Measurements from ENCODE around the gene BAIAP2. TPM values are rescaled to one million over a fixed set of nuclear protein-coding genes. Genes with fewer than 3 reads are reported as not detected.

BAIAP2 gene
- total and polyA plus RNA-seq, 2 of the 13 experiments (the other 11 are each of a cell fraction or from before 2014, with no cell fraction given), result 22.5 to 24.0 TPM

DNA sequence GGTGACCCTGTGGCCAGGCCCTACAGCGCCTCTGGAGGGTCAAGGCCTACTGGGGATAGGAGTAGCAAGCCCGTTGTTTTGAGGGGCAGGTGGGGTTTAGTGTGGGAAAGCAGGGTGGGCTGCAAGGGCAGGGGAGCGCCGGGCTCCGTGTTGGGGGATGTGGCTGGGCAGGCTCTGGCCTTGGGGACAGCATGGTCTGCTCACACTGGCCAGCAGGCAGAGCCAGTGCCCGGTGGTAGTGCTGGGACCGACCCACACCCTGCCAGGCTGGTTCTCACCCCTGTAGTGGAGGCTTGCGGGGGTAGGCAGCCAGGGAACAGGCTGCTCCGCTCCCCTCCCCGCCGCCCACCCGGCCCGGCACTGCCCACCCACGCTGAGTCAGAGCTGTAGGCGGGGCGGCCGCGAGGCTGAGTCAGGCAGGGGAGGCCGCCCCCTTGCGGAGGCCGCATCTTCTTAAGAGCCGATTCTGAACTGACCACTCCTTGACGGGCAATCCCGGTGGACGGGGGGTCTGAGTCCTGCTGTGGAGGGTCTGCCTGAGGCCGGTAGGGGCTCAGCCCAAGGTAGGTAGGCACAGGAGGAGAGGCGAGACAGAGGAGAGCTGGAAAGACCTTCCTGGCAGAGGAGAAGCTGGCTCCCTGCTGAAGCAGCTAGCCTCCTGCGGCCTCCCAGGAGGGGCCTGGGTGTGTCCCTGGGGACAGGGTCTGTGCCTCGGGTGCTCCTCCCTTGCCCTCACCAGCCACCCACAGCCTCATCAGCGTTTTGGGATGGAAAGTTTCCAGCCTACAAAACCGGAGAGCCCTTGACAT, 62.4 kb downstream of the BAIAP2 start (continued):
- TF ChIP-seq, protein P1, sequence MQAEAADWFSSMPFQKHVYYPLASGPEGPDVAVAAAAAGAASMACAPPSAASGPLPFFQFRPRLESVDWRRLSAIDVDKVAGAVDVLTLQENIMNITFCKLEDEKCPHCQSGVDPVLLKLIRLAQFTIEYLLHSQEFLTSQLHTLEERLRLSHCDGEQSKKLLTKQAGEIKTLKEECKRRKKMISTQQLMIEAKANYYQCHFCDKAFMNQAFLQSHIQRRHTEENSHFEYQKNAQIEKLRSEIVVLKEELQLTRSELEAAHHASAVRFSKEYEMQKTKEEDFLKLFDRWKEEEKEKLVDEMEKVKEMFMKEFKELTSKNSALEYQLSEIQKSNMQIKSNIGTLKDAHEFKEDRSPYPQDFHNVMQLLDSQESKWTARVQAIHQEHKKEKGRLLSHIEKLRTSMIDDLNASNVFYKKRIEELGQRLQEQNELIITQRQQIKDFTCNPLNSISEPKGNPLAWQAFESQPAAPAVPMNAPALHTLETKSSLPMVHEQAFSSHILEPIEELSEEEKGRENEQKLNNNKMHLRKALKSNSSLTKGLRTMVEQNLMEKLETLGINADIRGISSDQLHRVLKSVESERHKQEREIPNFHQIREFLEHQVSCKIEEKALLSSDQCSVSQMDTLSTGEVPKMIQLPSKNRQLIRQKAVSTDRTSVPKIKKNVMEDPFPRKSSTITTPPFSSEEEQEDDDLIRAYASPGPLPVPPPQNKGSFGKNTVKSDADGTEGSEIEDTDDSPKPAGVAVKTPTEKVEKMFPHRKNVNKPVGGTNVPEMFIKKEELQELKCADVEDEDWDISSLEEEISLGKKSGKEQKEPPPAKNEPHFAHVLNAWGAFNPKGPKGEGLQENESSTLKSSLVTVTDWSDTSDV (CRISPR knock-in tag; IDR thresholded peaks at IDR 0.05), result no peak
- TF ChIP-seq, protein P2, sequence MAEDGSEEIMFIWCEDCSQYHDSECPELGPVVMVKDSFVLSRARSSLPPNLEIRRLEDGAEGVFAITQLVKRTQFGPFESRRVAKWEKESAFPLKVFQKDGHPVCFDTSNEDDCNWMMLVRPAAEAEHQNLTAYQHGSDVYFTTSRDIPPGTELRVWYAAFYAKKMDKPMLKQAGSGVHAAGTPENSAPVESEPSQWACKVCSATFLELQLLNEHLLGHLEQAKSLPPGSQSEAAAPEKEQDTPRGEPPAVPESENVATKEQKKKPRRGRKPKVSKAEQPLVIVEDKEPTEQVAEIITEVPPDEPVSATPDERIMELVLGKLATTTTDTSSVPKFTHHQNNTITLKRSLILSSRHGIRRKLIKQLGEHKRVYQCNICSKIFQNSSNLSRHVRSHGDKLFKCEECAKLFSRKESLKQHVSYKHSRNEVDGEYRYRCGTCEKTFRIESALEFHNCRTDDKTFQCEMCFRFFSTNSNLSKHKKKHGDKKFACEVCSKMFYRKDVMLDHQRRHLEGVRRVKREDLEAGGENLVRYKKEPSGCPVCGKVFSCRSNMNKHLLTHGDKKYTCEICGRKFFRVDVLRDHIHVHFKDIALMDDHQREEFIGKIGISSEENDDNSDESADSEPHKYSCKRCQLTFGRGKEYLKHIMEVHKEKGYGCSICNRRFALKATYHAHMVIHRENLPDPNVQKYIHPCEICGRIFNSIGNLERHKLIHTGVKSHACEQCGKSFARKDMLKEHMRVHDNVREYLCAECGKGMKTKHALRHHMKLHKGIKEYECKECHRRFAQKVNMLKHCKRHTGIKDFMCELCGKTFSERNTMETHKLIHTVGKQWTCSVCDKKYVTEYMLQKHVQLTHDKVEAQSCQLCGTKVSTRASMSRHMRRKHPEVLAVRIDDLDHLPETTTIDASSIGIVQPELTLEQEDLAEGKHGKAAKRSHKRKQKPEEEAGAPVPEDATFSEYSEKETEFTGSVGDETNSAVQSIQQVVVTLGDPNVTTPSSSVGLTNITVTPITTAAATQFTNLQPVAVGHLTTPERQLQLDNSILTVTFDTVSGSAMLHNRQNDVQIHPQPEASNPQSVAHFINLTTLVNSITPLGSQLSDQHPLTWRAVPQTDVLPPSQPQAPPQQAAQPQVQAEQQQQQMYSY (CRISPR knock-in tag; IDR thresholded peaks at IDR 0.05), result no peak
- TF ChIP-seq POLR2AphosphoS2 (IDR thresholded peaks at IDR 0.05; ENCODE audit: low read depth, low read length) (no peak), ZNF468 (CRISPR knock-in tag; IDR thresholded peaks at IDR 0.05) (no peak), RFXAP (CRISPR knock-in tag; IDR thresholded peaks at IDR 0.05; ENCODE audit: borderline replicate concordance) (no peak), TBP (CRISPR knock-in tag; IDR thresholded peaks at IDR 0.05) (no peak), NR2F1 (CRISPR knock-in tag; IDR thresholded peaks at IDR 0.05) (no peak), FIP1L1 (IDR thresholded peaks at IDR 0.05; ENCODE audit: borderline replicate concordance, insufficient read depth, low read depth, low read length) (no peak), MIER2 (CRISPR knock-in tag; IDR thresholded peaks at IDR 0.05) (no peak), KDM2A (CRISPR knock-in tag; IDR thresholded peaks at IDR 0.05; ENCODE audit: borderline replicate concordance, low read depth) (peak; percentile 97), MXD4 (CRISPR knock-in tag; IDR thresholded peaks at IDR 0.05) (peak; percentile 62; the same call in 1 of the 2 replicates), TOPORS (CRISPR knock-in tag; IDR thresholded peaks at IDR 0.05) (no peak), ATM (IDR thresholded peaks at IDR 0.05; ENCODE audit: borderline replicate concordance) (no peak)
- TF ChIP-seq, protein P3, sequence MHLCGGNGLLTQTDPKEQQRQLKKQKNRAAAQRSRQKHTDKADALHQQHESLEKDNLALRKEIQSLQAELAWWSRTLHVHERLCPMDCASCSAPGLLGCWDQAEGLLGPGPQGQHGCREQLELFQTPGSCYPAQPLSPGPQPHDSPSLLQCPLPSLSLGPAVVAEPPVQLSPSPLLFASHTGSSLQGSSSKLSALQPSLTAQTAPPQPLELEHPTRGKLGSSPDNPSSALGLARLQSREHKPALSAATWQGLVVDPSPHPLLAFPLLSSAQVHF (CRISPR knock-in tag; IDR thresholded peaks at IDR 0.05), result no peak
- TF ChIP-seq, protein P4, sequence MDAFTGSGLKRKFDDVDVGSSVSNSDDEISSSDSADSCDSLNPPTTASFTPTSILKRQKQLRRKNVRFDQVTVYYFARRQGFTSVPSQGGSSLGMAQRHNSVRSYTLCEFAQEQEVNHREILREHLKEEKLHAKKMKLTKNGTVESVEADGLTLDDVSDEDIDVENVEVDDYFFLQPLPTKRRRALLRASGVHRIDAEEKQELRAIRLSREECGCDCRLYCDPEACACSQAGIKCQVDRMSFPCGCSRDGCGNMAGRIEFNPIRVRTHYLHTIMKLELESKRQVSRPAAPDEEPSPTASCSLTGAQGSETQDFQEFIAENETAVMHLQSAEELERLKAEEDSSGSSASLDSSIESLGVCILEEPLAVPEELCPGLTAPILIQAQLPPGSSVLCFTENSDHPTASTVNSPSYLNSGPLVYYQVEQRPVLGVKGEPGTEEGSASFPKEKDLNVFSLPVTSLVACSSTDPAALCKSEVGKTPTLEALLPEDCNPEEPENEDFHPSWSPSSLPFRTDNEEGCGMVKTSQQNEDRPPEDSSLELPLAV (CRISPR knock-in tag; conservative IDR thresholded peaks at IDR 0.05; ENCODE audit: low read depth), result no peak
- TF ChIP-seq, protein P5, sequence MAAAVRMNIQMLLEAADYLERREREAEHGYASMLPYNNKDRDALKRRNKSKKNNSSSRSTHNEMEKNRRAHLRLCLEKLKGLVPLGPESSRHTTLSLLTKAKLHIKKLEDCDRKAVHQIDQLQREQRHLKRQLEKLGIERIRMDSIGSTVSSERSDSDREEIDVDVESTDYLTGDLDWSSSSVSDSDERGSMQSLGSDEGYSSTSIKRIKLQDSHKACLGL (CRISPR knock-in tag; IDR thresholded peaks at IDR 0.05), result no peak
- TF ChIP-seq, protein P6, sequence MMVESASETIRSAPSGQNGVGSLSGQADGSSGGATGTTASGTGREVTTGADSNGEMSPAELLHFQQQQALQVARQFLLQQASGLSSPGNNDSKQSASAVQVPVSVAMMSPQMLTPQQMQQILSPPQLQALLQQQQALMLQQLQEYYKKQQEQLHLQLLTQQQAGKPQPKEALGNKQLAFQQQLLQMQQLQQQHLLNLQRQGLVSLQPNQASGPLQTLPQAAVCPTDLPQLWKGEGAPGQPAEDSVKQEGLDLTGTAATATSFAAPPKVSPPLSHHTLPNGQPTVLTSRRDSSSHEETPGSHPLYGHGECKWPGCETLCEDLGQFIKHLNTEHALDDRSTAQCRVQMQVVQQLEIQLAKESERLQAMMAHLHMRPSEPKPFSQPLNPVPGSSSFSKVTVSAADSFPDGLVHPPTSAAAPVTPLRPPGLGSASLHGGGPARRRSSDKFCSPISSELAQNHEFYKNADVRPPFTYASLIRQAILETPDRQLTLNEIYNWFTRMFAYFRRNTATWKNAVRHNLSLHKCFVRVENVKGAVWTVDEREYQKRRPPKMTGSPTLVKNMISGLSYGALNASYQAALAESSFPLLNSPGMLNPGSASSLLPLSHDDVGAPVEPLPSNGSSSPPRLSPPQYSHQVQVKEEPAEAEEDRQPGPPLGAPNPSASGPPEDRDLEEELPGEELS (CRISPR knock-in tag; IDR thresholded peaks at IDR 0.05), result peak; percentile 16; the same call in 1 of the 2 replicates
